Posterior vena cava (tissue), 2 donors: Measurements from ENCODE around the gene DDRGK1. TPM values are rescaled to one million over a fixed set of nuclear protein-coding genes. Genes with fewer than 3 reads are reported as not detected.
"Not testable (repeated sequence)": the region's sequence is repeated elsewhere in the genome, so short reads cannot be mapped to it uniquely, and the experiment has no call there.

Experiments used
- DNase-seq: peaks from one replicate; pipeline ENCODE4 v3.0.0-alpha.2; 2020; ENCODE audit warnings: low spot score
- intact Hi-C, 2 donors: fragments of 100-400 bp; cut with DNase I; formaldehyde crosslinking; loops; one replicate each; pipeline versions ENCODE4 v1.14.1 to v1.14.2; 2022 to 2023
- total RNA-seq, 2 donors: library from RNA; stranded (reverse); fragmentation: NEBNext Ultra II Directional; extraction: Animal tissue kit (Norgen Biotek cat#: 25700); gene quantifications; one replicate each; pipeline ENCODE4 v1.2.1, GENCODE V29; 2021
- donor health status: DM: yes; HTN: yes; CAD: no.
- donor health status: DM: yes; HTN: yes; CAD: no.

Gene DDRGK1
- total RNA-seq, 2 donors from 2014 or later: 38.3 to 38.6 TPM

DNA sequence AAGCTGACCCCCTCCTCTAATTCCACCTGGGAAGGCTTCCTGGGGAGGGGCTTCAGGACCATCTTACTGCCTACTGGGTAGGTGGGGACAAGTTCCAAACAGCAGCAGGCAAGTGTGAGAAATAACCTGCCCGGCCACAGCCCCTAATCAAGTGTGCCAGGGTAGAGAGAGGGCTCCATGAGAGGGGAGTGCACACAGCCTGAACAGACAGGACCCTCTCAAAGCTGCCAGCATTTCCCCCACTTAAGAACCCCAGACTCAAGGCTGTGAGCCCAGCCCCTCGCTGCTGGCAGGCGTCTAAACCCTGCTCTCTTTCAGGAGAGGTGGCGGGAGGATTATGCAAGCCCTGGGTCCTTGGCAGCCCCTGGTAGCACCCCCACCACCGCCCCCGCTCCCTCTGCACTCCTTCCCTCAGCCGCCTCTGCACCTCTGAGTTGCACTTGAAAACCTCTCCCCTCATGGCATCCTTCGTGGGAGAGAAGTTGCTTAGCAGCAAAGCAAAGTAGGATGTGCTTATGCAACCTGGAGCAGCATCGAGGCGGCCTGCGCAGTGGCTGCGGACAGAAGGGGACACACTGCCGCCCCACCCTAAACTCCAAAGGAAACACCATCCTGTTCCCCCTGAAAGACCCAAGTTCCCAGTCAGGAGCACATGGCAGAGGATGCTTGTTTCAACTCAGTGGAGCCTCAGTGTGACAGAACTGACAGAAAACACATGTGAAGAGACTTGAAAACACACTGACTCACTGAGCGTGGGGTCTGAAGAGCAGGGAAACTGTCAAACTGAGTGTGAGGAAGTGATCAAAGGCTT is 10.5 kb downstream of the DDRGK1 start:
- intact Hi-C loops: loop anchor here in 1 of 2 donors (10.0 kb wide), 1 partner anchor 1681 kb away; no protein-coding TSS in a partner anchor
- DNase-seq: no peak

DNA sequence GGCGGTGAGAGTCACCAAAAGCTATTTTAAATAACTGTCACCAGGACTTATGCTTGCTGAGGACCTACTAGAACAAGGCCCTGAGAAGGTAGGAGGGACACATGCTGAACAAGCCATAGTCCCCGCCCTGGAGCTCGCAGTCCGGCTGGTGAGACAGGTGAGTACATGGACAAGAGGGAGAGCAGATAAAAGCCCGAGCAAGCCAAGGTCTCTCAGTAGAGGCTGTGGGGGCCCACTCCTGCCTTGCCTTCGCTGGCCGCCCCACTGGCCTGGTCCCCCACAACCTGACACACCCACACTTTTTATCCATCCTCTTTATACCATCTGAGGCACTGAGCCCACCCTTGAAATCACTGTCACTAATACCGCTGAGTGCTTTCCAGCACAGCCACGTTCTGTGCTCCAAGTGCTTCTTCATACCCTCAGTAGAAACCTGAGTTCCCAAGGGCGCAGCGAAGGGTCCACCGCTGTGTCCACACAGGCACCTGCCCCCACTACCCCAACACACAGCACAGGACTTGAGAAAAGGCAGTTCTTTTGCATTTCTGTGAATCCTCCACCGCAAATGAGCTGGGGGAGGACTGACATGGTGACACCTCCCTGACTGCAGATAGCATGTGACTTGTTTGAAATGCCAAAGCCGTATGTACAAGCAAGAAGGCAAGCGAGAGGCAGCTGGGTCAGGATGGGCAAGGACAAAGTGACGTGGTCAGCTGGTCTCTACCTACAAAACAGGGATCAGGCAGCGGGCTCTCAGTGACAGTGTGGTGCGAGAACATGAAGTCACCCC is 12.1 kb downstream of the DDRGK1 start:
- intact Hi-C loops: loop anchor here in 1 of 2 donors (10.0 kb wide), 1 partner anchor 1682 kb away; no protein-coding TSS in a partner anchor
- DNase-seq: no peak

DNA sequence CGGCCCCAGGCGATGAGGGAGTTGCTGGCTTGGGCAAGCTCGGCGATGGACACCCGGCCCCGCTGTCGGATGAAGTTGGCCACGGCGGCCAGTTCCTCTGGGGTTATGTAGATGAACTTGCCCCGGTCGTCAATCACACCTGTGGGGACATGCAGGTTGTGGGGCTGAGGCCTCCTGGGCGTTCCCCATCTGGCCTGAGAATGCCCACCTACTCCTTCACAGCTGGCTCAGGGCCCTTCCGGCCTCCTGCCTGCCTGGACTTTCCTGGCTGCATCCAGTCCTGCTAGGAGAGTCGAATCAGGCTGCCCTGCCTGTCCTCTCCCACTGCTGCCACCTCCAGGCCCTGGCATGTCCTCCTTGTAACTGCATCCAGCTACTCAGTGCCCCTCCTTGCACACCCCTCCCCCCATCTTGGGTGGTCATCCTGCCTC is 13.8 kb downstream of the DDRGK1 start:
- no peak for DNase-seq
- intact Hi-C loops: loop anchor here in 1 of 2 donors (10.0 kb wide), 1 partner anchor 1684 kb away; no protein-coding TSS in a partner anchor

DNA sequence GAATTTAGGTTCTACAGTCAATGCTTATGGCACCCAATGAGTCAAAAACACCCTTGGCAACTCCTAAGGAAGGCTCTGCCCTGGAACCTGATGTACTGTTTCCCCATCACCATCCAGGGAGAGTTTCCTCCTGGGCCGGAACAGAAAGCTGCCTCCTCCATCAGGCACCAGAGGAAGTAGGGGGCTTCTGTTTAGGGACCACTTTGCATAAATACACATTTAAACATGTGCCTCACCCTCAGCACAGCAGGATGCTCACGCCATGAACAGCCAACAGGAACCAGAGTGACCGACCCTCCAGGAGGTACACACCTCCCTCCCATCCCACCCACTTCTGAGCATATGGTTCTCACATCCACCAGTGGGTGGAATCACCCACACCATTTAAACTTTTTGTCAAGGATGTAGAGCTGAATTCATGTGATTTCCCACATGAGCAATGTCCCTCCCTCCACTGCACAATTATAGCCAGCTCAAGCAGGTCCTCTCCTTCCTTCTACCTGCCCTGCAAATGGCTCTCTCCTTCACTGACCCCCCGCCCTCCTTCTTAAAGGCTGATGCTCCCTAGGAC is 14.8 kb downstream of the DDRGK1 start:
- intact Hi-C loops: loop anchor here in 1 of 2 donors (10.0 kb wide), 1 partner anchor 1685 kb away; no protein-coding TSS in a partner anchor
- no peak for DNase-seq

DNA sequence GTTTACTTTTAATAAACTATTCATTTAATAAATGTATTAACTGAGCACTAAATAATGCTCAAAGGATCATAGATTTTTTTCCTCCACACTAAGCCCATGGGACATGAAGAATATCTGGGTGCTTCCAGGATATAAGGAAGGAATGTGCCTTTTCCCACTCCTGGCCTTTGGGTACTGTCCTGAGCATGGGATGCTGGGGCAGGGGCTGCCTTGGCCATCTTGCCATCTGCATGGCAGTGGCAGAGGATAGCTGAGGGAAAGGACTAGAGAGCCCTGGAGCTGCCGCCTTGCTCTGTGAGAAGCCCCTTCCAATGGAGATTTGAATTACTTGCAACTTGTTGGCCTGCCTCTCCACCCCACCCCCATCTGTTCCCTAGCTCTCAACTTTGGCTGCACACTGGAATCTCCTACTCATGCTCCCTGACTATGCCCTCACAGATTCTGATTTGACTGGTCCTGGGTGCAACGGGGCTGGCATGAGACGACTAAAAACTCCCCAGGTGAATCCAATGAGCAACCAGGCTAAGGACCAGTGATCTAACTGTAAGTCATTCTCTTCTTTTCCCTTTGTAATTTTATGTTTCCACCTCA is 15.6 kb downstream of the DDRGK1 start:
- intact Hi-C loops: no loop called here
- DNase-seq: no peak

DNA sequence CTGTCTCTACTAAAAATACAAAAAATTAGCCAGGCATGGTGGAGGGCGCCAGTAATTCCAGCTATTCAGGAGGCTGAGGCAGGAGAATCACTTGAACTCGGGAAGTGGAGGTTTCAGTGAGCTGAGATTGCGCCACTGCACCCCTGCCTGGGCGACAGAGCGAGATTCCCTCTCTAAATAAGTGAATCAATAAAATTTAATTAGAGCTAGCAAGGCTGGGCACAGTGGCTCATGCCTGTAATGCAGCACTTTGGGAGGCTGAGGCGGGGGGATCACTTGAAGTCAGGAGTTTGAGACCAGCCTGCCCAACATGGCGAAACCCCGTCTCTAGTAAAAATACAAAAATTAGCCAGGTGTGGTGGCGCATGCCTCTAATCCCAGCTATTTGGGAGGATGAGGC is 16.6 kb downstream of the DDRGK1 start:
- DNase-seq, intact Hi-C loops: not testable (repeated sequence)

DNA sequence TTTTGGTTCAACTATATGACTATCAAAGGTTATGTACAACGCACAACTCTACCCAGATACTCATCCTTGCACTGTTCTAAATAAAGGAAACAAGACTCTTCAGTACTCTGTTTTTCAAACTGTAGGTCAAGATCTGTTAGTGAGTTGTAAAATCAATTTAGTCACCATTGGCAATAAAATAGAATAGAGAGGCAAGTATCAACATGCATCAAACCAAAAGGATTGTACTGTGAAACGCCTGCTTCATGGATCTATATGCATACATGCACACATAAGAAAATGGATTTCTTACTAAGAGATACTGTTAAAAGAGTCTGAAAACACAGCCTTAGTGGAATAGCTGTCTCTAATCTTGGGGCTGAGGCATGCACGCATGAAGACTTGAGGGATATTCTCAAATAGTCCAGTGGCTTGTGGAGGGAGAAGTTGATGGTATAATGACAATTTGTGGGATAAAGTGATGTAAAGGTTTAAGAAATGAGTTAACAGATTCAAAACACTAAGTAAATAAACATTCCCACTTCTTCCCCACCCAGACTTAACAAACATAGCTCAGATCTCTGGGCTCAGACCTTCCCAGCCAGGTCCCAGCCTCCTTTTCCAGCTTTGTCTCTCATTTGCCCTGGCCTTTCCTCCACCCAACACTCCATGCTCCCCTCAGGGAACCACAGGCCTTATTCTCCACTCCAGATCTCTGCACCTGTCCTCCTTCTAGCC is 20.4 kb downstream of the DDRGK1 start:
- intact Hi-C loops: no loop called here
- no peak for DNase-seq

DNA sequence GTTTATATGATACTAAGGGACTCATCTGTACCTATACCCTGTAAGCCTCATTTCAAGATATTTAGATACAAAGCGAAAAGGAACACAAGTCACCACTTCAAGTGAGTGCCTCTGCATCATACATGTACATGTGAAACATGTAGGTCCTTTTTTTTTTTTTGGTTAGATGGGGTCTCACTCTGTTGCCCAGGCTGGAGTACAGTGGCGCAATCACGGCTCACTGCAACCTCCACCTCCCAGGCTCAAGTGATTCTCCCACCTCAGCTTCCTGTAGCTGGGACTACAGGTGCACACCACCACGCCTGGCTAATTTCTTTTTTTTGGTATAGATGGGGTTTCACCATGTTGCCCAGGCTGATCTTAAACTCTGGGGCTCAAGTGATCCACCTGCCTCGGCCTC is 22.1 kb downstream of the DDRGK1 start:
- DNase-seq, intact Hi-C loops: not testable (repeated sequence)

DNA sequence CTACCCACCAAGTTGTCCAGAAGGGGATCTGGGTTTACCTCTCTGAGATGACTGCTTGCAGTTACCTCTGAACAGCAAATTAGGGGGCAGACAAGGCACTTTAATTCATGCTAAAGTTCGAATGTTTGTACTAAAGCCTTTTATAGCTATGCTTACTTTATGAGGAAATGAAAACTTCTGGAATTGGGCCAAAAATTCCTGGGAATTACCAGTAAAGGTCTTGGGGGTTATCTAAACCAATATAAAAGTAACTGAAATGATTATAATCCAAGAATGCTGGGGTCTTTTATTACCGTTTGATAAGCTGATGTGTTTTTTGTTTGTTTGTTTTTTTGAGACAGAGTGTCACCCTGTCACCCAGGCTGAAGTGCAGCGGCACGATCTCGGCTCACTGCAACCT is 23.2 kb downstream of the DDRGK1 start:
- DNase-seq: no peak

DNA sequence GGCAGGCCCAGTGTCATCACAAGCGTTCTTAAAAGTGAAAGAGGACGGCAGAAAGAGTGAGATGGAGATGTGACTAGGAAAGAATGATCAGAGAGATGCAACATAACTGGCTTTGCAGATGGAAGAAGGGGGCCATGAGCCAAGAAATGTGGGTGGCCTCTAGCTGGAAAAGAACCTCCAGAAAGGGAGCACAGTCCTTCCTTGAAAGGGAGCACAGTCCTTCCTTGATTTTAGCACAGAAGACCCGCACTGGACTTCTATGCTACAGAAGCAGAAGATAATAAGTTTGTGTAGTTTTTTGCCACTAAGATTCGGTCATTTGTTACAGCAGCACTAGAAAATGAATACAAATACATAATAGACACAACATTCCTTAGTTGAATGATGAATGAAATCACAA is 24.2 kb downstream of the DDRGK1 start:
- intact Hi-C loops: no loop called here
- DNase-seq: no peak

More for the DNA sequence above, 23.2 kb downstream of the DDRGK1 start:
- intact Hi-C loops: no loop called here

DNA sequence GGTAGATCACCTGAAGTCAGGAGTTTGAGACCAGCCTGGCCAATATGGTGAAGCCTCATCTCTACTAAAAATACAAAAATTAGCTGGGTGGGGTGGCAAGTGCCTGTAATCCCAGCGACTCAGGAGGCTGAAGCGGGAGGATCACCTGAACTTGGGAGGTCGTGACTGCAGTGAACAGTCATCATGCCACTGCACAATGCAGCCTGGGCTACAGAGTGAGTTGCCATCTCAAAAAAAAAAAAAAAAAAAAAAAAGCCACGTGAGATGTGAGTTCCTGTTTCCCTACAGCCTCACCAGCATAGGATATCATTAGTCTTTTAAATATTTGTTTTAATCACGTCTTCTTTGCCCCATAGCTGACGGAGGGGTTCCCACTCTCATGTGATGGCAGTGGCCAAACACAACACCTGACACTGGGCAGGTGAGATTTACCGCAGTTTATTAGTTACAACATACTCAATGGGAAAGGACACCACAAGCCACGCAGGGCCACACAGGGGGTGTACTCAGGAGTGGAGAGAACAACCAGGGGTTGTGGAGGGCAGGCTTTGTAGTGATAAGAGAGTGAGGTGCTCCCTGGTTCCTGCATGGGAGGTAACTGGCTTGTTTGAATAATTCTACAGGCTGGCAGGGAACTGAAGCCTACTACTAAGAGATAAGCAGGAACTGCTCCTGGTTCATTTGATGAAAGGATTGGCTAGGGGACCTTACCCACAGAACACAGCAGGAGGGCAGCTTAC is 26.6 kb downstream of the DDRGK1 start:
- DNase-seq: peak; percentile 17
- intact Hi-C loops: no loop called here

DNA sequence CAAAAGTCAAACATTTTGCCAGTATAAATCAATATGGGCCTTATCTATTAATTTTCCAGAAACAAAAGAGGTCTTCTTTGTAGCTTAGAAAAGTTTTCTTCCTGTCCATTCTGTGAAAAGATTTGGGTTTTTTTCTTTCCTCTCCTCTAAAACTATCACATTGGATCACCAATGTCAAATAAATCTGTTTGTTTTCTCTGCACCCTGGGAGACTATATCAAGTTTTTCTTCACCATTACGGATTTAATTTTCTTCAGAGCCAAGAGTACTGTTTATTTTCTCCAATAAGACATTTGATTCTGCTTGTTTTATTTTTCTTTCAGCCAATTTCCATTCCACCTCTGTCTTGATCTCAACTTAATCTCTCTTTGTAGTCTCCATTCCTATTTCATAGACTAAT is 29.2 kb downstream of the DDRGK1 start:
- DNase-seq: no peak
- intact Hi-C loops: no loop called here

DNA sequence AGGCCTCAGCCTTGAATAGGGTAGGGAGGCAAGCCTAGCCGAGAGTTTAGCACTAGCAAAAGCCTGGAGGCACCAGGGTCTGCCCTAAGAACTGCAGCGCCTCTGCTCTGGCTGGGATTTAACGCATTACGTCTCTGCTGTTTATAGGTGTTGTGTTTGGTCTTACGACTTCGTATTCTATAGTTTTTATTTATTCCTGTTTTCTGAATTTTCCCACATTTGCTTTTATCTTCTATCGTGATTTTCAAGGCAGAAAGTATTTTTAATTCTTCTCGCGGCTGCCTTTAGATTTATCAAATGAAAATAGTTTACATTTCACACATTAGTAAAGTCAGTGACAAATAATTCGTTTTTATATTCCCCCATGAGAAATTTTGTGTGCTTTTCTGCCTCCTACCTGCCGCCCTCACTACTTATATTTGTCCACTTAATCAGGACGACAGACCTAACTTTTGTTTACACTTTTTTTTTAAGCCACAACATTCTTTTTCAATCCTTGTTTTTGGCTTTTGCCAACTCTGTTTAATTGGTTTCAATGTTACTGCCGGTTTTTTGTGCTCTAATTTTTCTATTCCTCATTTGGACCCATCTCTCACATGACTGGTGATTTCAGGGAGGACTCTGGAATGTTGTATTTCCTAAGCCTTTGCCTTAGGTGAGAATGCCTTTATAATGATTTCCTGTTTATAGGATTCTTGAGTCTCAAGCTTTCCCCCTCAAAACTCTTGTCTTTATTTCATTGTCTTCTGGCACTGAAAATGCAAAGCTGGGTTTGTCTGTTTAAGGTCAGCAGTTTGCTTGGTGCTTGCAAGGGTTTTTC is 29.8 kb downstream of the DDRGK1 start:
- no peak for DNase-seq
- intact Hi-C loops: no loop called here

DNA sequence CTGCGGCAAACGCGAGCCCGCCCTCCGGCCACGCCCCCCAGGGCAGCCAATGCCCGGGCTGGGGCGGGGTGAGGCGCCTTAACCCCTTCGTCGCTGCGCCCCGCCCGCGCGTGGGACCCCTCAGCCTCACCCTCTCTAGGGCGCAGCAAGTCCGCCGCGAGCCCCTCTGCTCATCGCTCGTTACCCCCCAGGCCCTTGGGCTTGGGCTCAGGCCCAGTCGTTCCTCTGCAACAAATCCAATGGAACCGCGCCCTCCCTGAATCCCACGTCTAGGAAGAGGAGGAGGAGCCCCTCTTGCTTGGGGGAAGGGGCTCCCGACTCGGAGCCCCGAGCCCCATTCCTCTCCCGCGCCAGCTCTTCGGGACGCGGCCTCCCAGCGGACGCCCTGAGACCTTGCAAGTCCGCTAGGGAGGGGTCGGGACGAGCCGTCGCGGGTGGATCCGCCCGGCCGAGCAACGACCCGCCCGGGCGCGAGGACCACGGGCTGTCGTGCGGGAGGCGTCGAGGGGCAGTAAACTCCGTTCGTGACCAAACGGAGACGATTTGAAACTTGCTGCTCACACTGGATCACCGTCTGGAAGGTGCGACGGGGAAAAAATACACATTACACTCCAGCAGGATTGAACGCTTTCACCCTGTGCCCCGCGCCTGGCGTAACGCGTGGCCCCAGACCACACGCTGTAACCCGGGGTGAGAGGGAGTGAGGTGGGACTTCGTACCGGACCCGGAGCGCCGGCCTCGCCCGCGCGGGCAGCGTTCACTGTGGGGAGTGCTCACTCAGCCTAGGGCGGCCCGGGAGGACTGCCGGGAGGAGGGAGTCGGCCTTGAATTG is 30.7 kb downstream of the DDRGK1 start:
- intact Hi-C loops: no loop called here
- peak; percentile 95 for DNase-seq

DNA sequence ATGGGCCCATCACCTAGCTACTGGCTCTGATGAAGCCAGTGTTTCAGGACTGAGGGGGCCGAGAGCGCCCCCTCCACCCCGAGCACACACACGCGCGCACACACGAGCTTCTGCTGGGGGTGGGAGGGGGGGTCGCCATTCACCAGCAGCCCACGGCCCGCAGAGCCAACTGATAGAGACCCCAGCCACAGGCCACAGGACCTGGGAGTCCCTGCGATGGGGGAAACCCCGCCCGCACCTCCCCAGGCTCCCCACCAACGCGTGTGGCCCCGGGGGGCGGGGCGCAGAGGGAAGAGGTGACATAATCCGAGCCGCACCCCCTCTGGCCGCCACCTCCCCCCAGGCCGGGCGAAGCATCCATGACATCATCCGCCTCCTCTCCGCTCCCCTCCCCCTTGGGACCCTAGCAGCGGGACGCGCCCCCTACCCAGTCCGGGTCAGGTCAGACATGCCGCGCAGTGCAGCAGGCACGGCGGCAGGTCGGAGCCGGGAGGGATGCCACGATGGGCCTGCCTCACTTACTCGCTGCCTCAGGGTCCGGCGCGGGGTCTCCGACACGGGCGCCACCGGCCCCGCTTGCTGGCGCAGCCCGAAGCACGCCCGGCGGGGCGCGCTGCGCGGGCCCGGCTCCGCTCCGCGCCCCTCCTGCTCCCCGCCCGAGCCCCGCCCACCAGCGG is 31.4 kb downstream of the DDRGK1 start, which contains the start of gene LZTS3:
Gene LZTS3 (minus strand): TSS at position 617 of the 677 bp plus-strand sequence. CDS start 6,386 bp downstream, outside the sequence.
- DNase-seq: peak; percentile 91
- intact Hi-C loops: no loop called here
